RWPE2 (cell line): ENCODE data around the gene NAT14.

ENCODE experiments used
- ATAC-seq: fragments of 200-7000 bp; cut with Tn5 transposase; 3 replicates; pipeline ENCODE4 v1.9.1; 2021; ENCODE audit warnings: low read depth
- DNase-seq: peaks from one replicate; pipeline ENCODE4 v3.0.0-alpha.2; 2020; ENCODE audit warnings: low spot score
- H3K27ac ChIP-seq: fragments of 450-650 bp; 2 replicates; pipeline ENCODE4 v1.5.1; 2017; ENCODE audit warnings: mild to moderate bottlenecking; ENCODE audit not compliant: poor library complexity, severe bottlenecking
- H3K27me3 ChIP-seq: fragments of 250-450 bp; sonication (Bioruptor Pico); 2 replicates; pipeline ENCODE4 v1.5.1; 2021; ENCODE audit warnings: mild to moderate bottlenecking, moderate library complexity; ENCODE audit not compliant: insufficient read depth, poor library complexity, severe bottlenecking
- H3K36me3 ChIP-seq: fragments of 250-450 bp; sonication (Bioruptor Pico); 2 replicates; pipeline ENCODE4 v1.5.1; 2020; ENCODE audit warnings: low read depth, mild to moderate bottlenecking, moderate library complexity
- H3K4me1 ChIP-seq: fragments of 250-450 bp; sonication (Bioruptor Pico); 2 replicates; pipeline ENCODE4 v1.5.1; 2021; ENCODE audit warnings: mild to moderate bottlenecking, moderate library complexity; ENCODE audit not compliant: insufficient read depth, poor library complexity, severe bottlenecking
- H3K4me3 ChIP-seq: fragments of 250-450 bp; sonication (Bioruptor Pico); 2 replicates; pipeline ENCODE4 v1.5.1; 2021; ENCODE audit warnings: mild to moderate bottlenecking, moderate library complexity; ENCODE audit not compliant: severe bottlenecking
- H3K9me3 ChIP-seq: fragments of 250-450 bp; sonication (Bioruptor Pico); 2 replicates; pipeline ENCODE4 v1.5.1; 2021; ENCODE audit warnings: mild to moderate bottlenecking, moderate library complexity; ENCODE audit not compliant: severe bottlenecking
- CTCF ChIP-seq: fragments of 450-650 bp; IDR thresholded peaks from one replicate; pipeline ENCODE4 v1.5.1; 2017; ENCODE audit warnings: mild to moderate bottlenecking, moderate library complexity; ENCODE audit not compliant: poor library complexity, severe bottlenecking

The NAT14 gene

DNA sequence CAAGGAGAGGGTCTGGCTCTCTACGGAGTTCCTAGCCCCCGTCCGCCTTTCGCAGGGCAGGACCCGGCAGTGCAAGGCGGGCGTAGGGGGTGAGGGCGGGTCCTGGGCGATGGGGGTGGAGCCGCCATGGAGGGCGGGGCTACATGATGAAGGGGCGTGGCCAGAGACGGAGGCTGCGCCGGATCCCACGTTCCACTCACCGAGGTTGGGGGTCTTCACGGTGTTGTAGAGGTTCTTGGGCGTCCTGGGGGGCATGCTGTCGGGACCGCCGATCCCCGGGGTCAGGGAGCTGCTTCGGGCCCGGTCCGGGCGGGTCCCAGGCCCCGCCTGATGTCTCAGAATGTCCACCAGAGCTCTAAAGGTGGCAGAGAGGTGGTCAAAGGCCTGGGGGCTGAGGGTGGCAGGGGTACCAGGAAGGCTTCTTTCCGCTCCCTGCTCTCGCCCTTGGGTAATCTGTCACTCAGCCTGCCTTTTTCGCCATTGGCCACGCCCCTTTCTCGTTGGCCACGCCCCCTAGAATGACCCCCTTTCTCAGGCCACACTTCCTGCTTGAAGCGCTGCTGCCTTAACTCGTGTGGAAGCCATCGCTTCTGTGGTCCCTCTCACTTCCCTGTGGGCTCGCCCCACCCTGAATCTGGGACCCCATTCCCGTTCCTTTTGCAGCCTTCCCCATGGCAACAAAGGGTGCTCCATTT lies 44.4 kb upstream of the NAT14 start:
- Histone ChIP-seq H3K27me3 (peaks cover 46% of the 10 kb centered on the region), H3K27ac (no peak overlapping the region), H3K9me3 (no peaks in the 10 kb centered on the region), H3K36me3 (no peaks in the 10 kb centered on the region), H3K4me1 (no peaks in the 10 kb centered on the region), H3K4me3 (no peak overlapping the region)
- ATAC-seq, result no peak
- DNase-seq, result no peak
- no peak for TF ChIP-seq CTCF

DNA sequence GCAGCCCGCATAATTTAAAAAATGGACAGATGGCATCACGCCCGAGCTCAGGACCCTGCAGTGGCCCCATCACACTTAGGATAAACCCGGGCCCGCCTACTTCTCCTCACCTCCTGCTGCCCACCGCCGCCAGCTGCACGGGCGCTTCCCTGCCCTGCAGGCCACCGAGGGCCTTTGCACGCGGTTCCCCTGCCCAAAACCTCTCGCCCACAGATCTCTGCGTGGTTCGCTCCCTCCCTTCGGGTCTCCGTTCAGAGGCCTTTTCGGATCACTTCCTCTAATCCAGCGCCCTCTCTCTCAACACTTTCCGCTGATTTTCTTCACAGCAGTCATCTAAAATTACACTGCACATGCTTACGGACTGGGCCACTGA lies 43.7 kb upstream of the NAT14 start:
- Histone ChIP-seq H3K27ac (no peak overlapping the region), H3K4me3 (no peak overlapping the region), H3K27me3 (peaks cover 46% of the 10 kb centered on the region), H3K9me3 (no peaks in the 10 kb centered on the region), H3K36me3 (no peaks in the 10 kb centered on the region), H3K4me1 (peaks cover 1% of the 10 kb centered on the region)
- no peak for TF ChIP-seq CTCF
- no peak for ATAC-seq
- no peak for DNase-seq

DNA sequence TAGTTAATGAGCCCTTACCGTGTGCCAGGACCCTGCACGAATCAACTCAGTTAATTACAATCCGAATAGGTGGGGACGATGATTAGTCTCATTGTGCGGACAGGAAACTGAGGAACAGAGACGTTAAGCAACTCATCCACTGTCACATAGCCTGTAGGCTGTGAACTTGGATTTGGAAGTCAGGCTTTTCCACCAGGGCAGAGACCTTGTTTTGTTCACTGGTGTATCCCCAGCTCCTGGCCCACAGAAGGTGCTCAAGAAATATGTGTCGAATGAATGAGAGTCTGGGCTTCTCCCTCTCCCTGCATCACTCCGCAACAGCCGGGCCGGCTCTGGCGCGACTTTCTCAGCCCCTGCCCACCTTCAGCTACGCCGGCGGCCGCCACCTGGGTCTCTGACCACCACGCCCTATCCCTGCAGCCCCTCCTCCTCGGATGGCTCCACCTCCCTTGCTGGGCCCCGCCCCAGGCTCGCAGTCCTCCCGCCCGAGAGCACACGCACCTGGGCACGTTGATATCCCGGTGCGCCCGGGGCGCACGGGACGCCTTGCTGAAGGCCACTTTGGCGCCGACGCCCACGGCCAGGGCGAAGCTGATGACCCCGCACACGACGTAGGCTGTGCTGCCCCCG lies 43.2 kb upstream of the NAT14 start:
- no peak for DNase-seq
- Histone ChIP-seq H3K27ac (no peak overlapping the region), H3K36me3 (no peaks in the 10 kb centered on the region), H3K9me3 (no peaks in the 10 kb centered on the region), H3K4me1 (peaks cover 4% of the 10 kb centered on the region), H3K4me3 (no peak overlapping the region), H3K27me3 (peaks cover 46% of the 10 kb centered on the region)
- ATAC-seq, result no peak
- no peak for TF ChIP-seq CTCF

DNA sequence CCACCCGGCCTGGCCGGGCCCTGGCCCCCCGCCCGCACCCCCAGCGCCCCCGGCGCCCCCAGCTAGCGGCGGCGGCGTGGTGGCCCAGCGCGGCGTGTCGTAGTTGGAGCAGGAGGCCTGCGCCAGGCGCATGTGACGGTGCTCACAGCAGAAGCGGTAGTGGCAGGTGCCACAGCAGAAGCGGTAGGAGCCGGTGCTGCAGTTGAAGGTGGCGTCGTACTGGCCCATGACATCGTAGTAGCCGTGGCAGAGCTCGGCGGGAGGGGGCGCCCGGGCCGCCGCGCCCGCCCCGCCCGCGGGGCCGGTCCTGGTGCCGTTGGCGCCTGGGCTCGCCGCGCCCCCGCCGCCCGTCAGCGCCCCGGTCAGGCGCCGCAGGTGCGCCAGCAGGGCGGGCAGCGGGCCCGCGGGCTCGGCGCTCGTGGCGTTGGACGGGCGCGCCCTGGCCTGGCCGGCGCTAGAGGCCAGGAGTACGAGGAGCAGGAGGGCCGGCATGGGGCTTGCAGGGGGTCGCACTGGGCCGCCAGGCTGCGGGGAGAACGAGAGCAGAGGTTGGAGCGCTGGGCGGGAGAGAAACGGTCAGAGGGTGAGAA lies 42.5 kb upstream of the NAT14 start:
- no peak overlapping the region for H3K27ac ChIP-seq
- H3K9me3 ChIP-seq, result no peaks in the 10 kb centered on the region
- DNase-seq (no peak), ATAC-seq (no peak)
- H3K36me3 ChIP-seq, result no peaks in the 10 kb centered on the region
- peaks cover 4% of the 10 kb centered on the region for H3K4me1 ChIP-seq
- peaks cover 46% of the 10 kb centered on the region for H3K27me3 ChIP-seq
- no peak overlapping the region for H3K4me3 ChIP-seq
- TF ChIP-seq CTCF, result no peak
